ENCODE results near the gene ADAM12.

- TF ChIP-seq, protein P1, sequence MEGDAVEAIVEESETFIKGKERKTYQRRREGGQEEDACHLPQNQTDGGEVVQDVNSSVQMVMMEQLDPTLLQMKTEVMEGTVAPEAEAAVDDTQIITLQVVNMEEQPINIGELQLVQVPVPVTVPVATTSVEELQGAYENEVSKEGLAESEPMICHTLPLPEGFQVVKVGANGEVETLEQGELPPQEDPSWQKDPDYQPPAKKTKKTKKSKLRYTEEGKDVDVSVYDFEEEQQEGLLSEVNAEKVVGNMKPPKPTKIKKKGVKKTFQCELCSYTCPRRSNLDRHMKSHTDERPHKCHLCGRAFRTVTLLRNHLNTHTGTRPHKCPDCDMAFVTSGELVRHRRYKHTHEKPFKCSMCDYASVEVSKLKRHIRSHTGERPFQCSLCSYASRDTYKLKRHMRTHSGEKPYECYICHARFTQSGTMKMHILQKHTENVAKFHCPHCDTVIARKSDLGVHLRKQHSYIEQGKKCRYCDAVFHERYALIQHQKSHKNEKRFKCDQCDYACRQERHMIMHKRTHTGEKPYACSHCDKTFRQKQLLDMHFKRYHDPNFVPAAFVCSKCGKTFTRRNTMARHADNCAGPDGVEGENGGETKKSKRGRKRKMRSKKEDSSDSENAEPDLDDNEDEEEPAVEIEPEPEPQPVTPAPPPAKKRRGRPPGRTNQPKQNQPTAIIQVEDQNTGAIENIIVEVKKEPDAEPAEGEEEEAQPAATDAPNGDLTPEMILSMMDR (IDR thresholded peaks at IDR 0.05; ENCODE audit: low read length), result no peak
- TF ChIP-seq EZH2phosphoT487 (IDR thresholded peaks at IDR 0.05; ENCODE audit: low read length) (no peak), EZH2 (optimal IDR thresholded peaks at IDR 0.05; ENCODE audit: low read depth, low read length) (no peak)
Measured at GRCh38 chr10:126058104-126058503, 330.2 kb downstream of the ADAM12 start.
